ENCODE measurements around the gene RAVER2. TPM values are rescaled to one million over a fixed set of nuclear protein-coding genes. Genes with fewer than 3 reads are reported as not detected.

The RAVER2 gene
- total and polyA plus RNA-seq, 2 donors (not counting 1 experiment from before 2014, with no cell fraction given): 0.82 to 1.4 TPM

GRCh38 chr1:64743954-64744491 lies 852 bp upstream of the RAVER2 start:
- Histone ChIP-seq H3K79me2 (ENCODE audit: control insufficient read depth, insufficient read depth, low read length) (no peaks in the 10 kb centered on the region), H3K27me3 (replicated peaks in 1 of 4; ENCODE audit: control extremely low read depth in 1 of 4, control insufficient read depth in 3 of 4, insufficient read depth in 4 of 4, low read length in 3 of 4) (peaks cover 0 to 3% (median 0%) of the 10 kb centered on the region in 4 experiments), H3K4me1 (ENCODE audit: control insufficient read depth in 2 of 2, insufficient read depth in 2 of 2, low read length in 2 of 2) (peaks cover 14 to 16% of the 10 kb centered on the region in 2 donors), H3K9me3 (ENCODE audit: control extremely low read depth in 1 of 3, control insufficient read depth in 2 of 3, insufficient read depth in 1 of 3, low read length in 2 of 3) (no peaks in the 10 kb centered on the region), H4K20me1 (ENCODE audit: control insufficient read depth, insufficient read depth, low read length, poor library complexity, severe bottlenecking) (no peaks in the 10 kb centered on the region), H3K4me3 (ENCODE audit: control extremely low read depth in 1 of 5, extremely low read depth in 1 of 5, insufficient read depth in 1 of 5, low read depth in 2 of 5, low read length in 4 of 5) (peak overlapping the region in 4 of 5 experiments; percentile 48 to 74 (median 60)), H3K36me3 (replicated peaks in 1 of 2; ENCODE audit: control extremely low read depth in 1 of 2, control insufficient read depth in 1 of 2, extremely low read depth in 1 of 2, insufficient read depth in 2 of 2, low read length in 1 of 2) (no peaks in the 10 kb centered on the region), H3K27ac (ENCODE audit: low read length in 2 of 2) (no peak overlapping the region), H3K9ac (ENCODE audit: low read length) (peak overlapping the region; percentile 71), H3K4me2 (replicated peaks; ENCODE audit: low read depth, low read length, poor library complexity, severe bottlenecking) (peak overlapping the region; percentile 94), H2AFZ (ENCODE audit: insufficient read depth, low read depth, low read length, poor library complexity, severe bottlenecking) (peak overlapping the region; percentile 85)
- DNase-seq (no peak), ATAC-seq (ENCODE audit: low read depth) (no peak)
- Mint-ChIP-seq H3K4me1 (peaks cover 18% of the 10 kb centered on the region), H3K9me3 (ENCODE audit: insufficient read depth) (no peaks in the 10 kb centered on the region), H3K27ac (peak overlapping the region; percentile 22), H3K27me3 (peaks cover 22% of the 10 kb centered on the region), H3K4me3 (peak overlapping the region; percentile 86)
- POLR2A ChIA-PET: no interaction called here
- TF ChIP-seq EZH2 (IDR thresholded peaks at IDR 0.05; ENCODE audit: borderline replicate concordance, insufficient read depth, low read depth, low read length, poor library complexity, severe bottlenecking) (no peak), CTCF (IDR thresholded peaks at IDR 0.05) (no peak)
- CTCF ChIA-PET: interaction anchor here (2.5 kb wide), 1 partner anchor 80 kb away, joined by 11 read pairs; no protein-coding TSS in a partner anchor
- WGBS (ENCODE audit: insufficient coverage): 6% methylated on average over 2 of the region's 4 CpGs
- intact Hi-C loops (cut with micrococcal nuclease): loop anchor here (1.0 to 10.0 kb wide), 2 partner anchors 80 to 321 kb away; no protein-coding TSS in a partner anchor
